ENCODE measurements around the gene CX3CL1.

CX3CL1 gene

GRCh38 chr16:57405097-57405496, 32.8 kb downstream of the CX3CL1 start:
- DNase-seq (ENCODE audit: low read depth in 1 of 2, low spot score in 1 of 2) = no peak

GRCh38 chr16:57406881-57407280, 34.6 kb downstream of the CX3CL1 start:
- DNase-seq (ENCODE audit: low read depth in 1 of 2, low spot score in 1 of 2) = no peak

GRCh38 chr16:57407521-57408353, 35.4 kb downstream of the CX3CL1 start:
- DNase-seq (ENCODE audit: low read depth in 1 of 2, low spot score in 1 of 2) = no peak

- DNase-seq (ENCODE audit: low read depth in 1 of 2, low spot score in 1 of 2) = no peak
These were observed 36.8 kb downstream of the CX3CL1 start for GRCh38 chr16:57409065-57409464.

- no peak for DNase-seq (ENCODE audit: low read depth in 1 of 2, low spot score in 1 of 2)
These were observed 37.7 kb downstream of the CX3CL1 start for GRCh38 chr16:57409870-57410587.

- DNase-seq (ENCODE audit: low read depth in 1 of 2, low spot score in 1 of 2) = no peak
These were observed 39.2 kb downstream of the CX3CL1 start for GRCh38 chr16:57411362-57411976.

GRCh38 chr16:57412584-57412983, 40.3 kb downstream of the CX3CL1 start:
- DNase-seq (ENCODE audit: low read depth in 1 of 2, low spot score in 1 of 2) = no peak

GRCh38 chr16:57413301-57413730, 41.0 kb downstream of the CX3CL1 start:
- DNase-seq (ENCODE audit: low read depth in 1 of 2, low spot score in 1 of 2) = no peak

GRCh38 chr16:57413733-57414132, 41.4 kb downstream of the CX3CL1 start:
- DNase-seq (ENCODE audit: low read depth in 1 of 2, low spot score in 1 of 2) = no peak

- DNase-seq (ENCODE audit: low read depth in 1 of 2, low spot score in 1 of 2) = no peak
These were observed 43.8 kb downstream of the CX3CL1 start for GRCh38 chr16:57416084-57416483.

GRCh38 chr16:57419506-57419905, 47.2 kb downstream of the CX3CL1 start:
- no peak for DNase-seq (ENCODE audit: low read depth in 1 of 2, low spot score in 1 of 2)

GRCh38 chr16:57422026-57422944, 50.0 kb downstream of the CX3CL1 start:
- DNase-seq (ENCODE audit: low read depth in 1 of 2, low spot score in 1 of 2) = no peak

GRCh38 chr16:57423152-57423551, 50.9 kb downstream of the CX3CL1 start:
- DNase-seq (ENCODE audit: low read depth in 1 of 2, low spot score in 1 of 2) = no peak

GRCh38 chr16:57424583-57424982, 52.3 kb downstream of the CX3CL1 start:
- DNase-seq (ENCODE audit: low read depth in 1 of 2, low spot score in 1 of 2) = no peak

- no peak for DNase-seq (ENCODE audit: low read depth in 1 of 2, low spot score in 1 of 2)
These were observed 54.1 kb downstream of the CX3CL1 start for GRCh38 chr16:57426356-57426755.

- no peak for DNase-seq (ENCODE audit: low read depth in 1 of 2, low spot score in 1 of 2)
These were observed 55.0 kb downstream of the CX3CL1 start for GRCh38 chr16:57427307-57427706.

GRCh38 chr16:57427824-57428223, 55.5 kb downstream of the CX3CL1 start:
- DNase-seq (ENCODE audit: low read depth in 1 of 2, low spot score in 1 of 2) = no peak

- DNase-seq (ENCODE audit: low read depth in 1 of 2, low spot score in 1 of 2) = no peak
These were observed 58.7 kb downstream of the CX3CL1 start for GRCh38 chr16:57430955-57431354.

- DNase-seq (ENCODE audit: low read depth in 1 of 2, low spot score in 1 of 2) = no peak
These were observed 60.2 kb downstream of the CX3CL1 start for GRCh38 chr16:57432505-57432904.

- DNase-seq (ENCODE audit: low read depth in 1 of 2, low spot score in 1 of 2) = no peak
These were observed 60.7 kb downstream of the CX3CL1 start for GRCh38 chr16:57432989-57433388.

GRCh38 chr16:57434003-57434402, 61.7 kb downstream of the CX3CL1 start:
- no peak for DNase-seq (ENCODE audit: low read depth in 1 of 2, low spot score in 1 of 2)

All from stimulated activated CD4-positive, alpha-beta T cell treated with anti-CD3 and anti-CD28 coated beads, Interleukin-15, amount 100 ng/mL, for 1 hour (primary cell).